BJ (cell line): Measurements from ENCODE around the gene CAPG. TPM values are rescaled to one million over a fixed set of nuclear protein-coding genes. Genes with fewer than 3 reads are reported as not detected.

Experiments used
- CTCF ChIA-PET: fragments of 350-600 bp; formaldehyde crosslinking; extraction: SDS; loops from one replicate; lab custom pipeline; 2021; ENCODE audit warnings: antibody characterized with exemption, inconsistent platforms; lab: Yijun Ruan, JAX
- POLR2A ChIA-PET: fragments of 300-600 bp; sonication (Branson Sonifier 250); formaldehyde crosslinking; extraction: SDS; loops from one replicate; lab custom pipeline; 2021; ENCODE audit warnings: antibody characterized with exemption; lab: Charles Lee
- DNase-seq: peaks from one replicate; pipeline ENCODE4 v3.0.0-alpha.2; 2011; ENCODE audit warnings: low read depth
- H3K27me3 ChIP-seq: 2 replicates; pipeline ENCODE4 v1.6.0; 2011; ENCODE audit warnings: low read length; ENCODE audit not compliant: control insufficient read depth, insufficient read depth
- H3K36me3 ChIP-seq: 2 replicates; pipeline ENCODE4 v1.5.1; 2011; ENCODE audit warnings: low read length; ENCODE audit not compliant: control insufficient read depth, insufficient read depth
- H3K4me3 ChIP-seq: 2 replicates; pipeline ENCODE4 v1.5.1; 2011; ENCODE audit warnings: low read depth, mild to moderate bottlenecking, control low read depth, low read length
- polyA minus RNA-seq: library from RNA; depleted of rRNA, polyadenylated mRNA; stranded (reverse); fragments of >200 nt; gene quantifications from 2 replicates; pipeline ENCODE4 v1.2.3, GENCODE V29; 2011; rRNA and poly(A)+ RNA removed
- polyA plus RNA-seq: library from polyadenylated mRNA; depleted of rRNA; stranded (reverse); fragments of >200 nt; gene quantifications from 2 replicates; pipeline ENCODE4 v1.2.3, GENCODE V29; 2011; rRNA removed
- TF ChIP-seq, protein P1 (sequence below): IDR thresholded peaks from 2 replicates; pipeline ENCODE4 v1.5.1; 2011; ENCODE audit warnings: low read depth, mild to moderate bottlenecking, control low read depth, inconsistent platforms, low read length, moderate library complexity; ENCODE audit not compliant: insufficient read depth

CAPG gene, protein sequence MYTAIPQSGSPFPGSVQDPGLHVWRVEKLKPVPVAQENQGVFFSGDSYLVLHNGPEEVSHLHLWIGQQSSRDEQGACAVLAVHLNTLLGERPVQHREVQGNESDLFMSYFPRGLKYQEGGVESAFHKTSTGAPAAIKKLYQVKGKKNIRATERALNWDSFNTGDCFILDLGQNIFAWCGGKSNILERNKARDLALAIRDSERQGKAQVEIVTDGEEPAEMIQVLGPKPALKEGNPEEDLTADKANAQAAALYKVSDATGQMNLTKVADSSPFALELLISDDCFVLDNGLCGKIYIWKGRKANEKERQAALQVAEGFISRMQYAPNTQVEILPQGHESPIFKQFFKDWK
- 92.4 and 135 TPM in 2 replicates for polyA plus RNA-seq
- polyA minus RNA-seq: 27.6 and 42.2 TPM in 2 replicates

- no peaks in the 10 kb centered on the region for H3K36me3 ChIP-seq
- CTCF ChIA-PET: no interaction called here
- no peak for DNase-seq
- POLR2A ChIA-PET: no interaction called here
- TF ChIP-seq, protein P1, sequence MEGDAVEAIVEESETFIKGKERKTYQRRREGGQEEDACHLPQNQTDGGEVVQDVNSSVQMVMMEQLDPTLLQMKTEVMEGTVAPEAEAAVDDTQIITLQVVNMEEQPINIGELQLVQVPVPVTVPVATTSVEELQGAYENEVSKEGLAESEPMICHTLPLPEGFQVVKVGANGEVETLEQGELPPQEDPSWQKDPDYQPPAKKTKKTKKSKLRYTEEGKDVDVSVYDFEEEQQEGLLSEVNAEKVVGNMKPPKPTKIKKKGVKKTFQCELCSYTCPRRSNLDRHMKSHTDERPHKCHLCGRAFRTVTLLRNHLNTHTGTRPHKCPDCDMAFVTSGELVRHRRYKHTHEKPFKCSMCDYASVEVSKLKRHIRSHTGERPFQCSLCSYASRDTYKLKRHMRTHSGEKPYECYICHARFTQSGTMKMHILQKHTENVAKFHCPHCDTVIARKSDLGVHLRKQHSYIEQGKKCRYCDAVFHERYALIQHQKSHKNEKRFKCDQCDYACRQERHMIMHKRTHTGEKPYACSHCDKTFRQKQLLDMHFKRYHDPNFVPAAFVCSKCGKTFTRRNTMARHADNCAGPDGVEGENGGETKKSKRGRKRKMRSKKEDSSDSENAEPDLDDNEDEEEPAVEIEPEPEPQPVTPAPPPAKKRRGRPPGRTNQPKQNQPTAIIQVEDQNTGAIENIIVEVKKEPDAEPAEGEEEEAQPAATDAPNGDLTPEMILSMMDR: no peak
- H3K4me3 ChIP-seq: no peak within 1 kb of the TSS
- no peaks in the 10 kb centered on the region for H3K27me3 ChIP-seq
These were observed at the start of gene CAPG for GRCh38 chr2:85409845-85410583. TSS of gene CAPG (minus strand) at chr2:85410366. CDS start at chr2:85402145, 8,221 bp downstream.

- H3K36me3 ChIP-seq: no peaks in the 10 kb centered on the region
- TF ChIP-seq, protein P1: no peak
- H3K4me3 ChIP-seq: no peak overlapping the region
- peaks cover 3% of the 10 kb centered on the region for H3K27me3 ChIP-seq
- POLR2A ChIA-PET: no interaction called here
- CTCF ChIA-PET: no interaction called here
- DNase-seq: no peak
These were observed 49.6 kb upstream of the CAPG start for GRCh38 chr2:85459771-85460170.

- no peak for DNase-seq
- H3K36me3 ChIP-seq: no peaks in the 10 kb centered on the region
- TF ChIP-seq, protein P1: no peak
- H3K27me3 ChIP-seq: peaks cover 3% of the 10 kb centered on the region
- CTCF ChIA-PET: interaction anchor here (1.1 kb wide), 1 partner anchor 21 kb away, joined by 3 read pairs; no protein-coding TSS in a partner anchor
- POLR2A ChIA-PET: no interaction called here
- H3K4me3 ChIP-seq: no peak overlapping the region
These were observed 48.7 kb upstream of the CAPG start for GRCh38 chr2:85458601-85459563.

DNA sequence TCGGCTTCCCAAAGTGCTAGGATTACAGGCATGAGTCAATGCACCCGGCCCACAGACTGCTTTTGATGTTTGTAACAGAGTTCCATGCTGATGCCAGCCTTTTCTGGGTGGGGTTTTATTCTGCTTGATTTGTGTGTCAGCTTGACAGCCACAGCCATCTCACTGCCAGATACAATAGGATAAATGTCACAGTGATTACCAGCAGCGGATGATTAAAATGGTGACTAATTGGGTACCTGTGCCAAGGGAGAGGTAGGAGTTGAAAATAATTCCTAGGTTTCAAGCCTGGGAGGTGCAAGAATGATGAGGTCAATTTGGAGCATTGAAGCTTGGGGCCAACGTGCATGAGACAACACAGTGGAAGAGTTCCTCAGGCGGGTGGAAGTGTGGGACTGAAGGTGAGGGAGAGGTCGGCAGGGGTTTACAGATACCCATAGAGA lies 47.7 kb upstream of the CAPG start:
- no peak for DNase-seq

More for the DNA sequence above, 47.7 kb upstream of the CAPG start:
- TF ChIP-seq, protein P1: no peak
- Histone ChIP-seq H3K4me3 (no peak overlapping the region), H3K27me3 (peaks cover 3% of the 10 kb centered on the region), H3K36me3 (no peaks in the 10 kb centered on the region)
- ChIA-PET POLR2A (no interaction called here), CTCF (interaction anchor here (1.1 kb wide), 1 partner anchor 20 kb away, joined by 3 read pairs; no protein-coding TSS in a partner anchor)
